Hematopoietic multipotent progenitor cell treated with erythropoietin and hydrocortisone succinate and interleukin-3 and kit ligand, for 4 days (in vitro differentiated cells): ENCODE results near the gene TTC34.
"Not testable (repeated sequence)": the region's sequence is repeated elsewhere in the genome, so short reads cannot be mapped to it uniquely, and the experiment has no call there.

Experiments used
- DNase-seq: peaks from one replicate; pipeline ENCODE4 v3.0.0-alpha.2; 2015

TTC34 gene

DNA sequence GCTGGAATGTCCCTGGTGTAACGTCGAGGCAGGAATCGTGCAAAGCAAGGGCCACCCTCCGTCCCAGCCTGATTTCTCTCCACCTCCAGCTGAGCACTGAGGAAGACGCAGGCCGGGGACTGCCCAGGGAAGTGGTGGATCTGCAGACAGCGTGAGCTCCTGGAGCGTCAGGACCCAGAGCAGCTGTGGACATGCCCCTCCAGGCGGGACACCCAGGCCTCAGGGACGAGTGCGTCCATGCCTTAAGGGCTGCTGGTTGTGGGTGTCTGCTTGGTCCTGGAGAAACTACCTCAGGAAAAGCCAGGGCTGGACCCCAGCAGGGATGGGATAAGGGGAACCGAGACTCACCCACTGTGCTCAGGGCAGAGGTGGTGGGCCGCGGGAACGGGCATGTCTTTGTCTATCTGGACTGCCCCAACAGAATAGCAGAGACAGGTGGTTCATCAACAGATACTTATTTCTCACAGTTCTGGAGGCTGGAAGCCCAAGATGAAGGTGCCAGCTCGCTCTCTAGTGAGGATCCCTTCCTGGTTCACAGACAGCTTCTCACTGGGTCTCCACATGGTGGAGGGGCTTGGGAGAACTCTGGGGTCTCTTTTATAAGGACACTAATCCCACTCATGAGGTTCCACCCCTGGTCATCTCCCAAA lies 162.9 kb downstream of the TTC34 start:
- DNase-seq: no peak

DNA sequence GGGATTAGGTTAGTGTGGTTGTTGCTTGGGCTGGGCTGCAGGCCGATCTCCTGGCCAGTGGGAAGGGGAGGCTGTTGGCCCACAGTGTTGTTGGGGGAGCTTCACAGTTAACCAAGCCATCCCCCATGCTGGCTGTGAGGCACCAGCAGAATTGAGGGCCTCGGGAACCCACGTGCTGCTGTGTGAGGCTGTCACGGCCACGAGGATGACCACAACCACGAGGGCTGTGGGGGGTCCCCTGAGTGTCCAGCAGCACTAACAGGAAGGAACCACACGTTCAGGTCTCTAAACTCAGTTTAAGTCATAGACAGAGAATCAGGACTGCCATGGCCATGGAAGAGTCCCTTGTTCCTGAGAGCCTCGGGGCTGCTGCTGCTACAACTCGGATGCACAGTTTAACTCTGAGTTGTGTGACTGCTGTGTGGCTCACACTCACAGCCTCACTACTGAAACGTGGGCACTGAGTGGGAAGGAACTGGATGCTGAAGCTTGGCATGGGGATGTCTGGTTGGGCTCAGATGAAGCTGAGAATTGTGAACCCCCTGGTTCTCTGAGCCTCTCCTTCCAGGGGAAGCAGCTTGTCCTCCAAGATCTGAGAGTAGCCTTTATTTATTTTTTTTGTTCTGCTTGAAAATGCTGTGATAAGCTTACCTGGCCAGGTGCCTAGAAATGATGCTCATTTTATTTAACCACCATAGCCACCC lies 163.9 kb downstream of the TTC34 start:
- DNase-seq: no peak

DNA sequence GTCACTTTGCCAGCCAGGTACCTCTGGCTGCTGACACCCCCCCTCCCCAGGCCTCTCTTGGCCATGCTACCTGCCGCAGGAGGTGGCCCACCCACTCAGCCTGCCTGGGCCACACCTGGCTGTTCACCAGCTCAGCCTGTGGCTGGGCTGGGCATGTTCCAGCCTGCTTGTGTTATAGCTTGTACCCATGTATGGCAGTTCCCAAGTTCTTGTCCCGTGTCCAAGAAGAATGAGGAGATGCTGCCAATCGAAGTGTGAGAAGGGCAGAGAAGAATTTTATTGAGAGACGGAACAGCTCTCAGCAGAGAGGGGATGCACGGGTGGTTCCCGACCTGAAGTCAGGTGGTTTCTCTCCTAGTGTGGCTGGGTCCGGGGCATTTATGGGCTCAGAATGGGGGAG lies 164.8 kb downstream of the TTC34 start:
- DNase-seq: no peak

DNA sequence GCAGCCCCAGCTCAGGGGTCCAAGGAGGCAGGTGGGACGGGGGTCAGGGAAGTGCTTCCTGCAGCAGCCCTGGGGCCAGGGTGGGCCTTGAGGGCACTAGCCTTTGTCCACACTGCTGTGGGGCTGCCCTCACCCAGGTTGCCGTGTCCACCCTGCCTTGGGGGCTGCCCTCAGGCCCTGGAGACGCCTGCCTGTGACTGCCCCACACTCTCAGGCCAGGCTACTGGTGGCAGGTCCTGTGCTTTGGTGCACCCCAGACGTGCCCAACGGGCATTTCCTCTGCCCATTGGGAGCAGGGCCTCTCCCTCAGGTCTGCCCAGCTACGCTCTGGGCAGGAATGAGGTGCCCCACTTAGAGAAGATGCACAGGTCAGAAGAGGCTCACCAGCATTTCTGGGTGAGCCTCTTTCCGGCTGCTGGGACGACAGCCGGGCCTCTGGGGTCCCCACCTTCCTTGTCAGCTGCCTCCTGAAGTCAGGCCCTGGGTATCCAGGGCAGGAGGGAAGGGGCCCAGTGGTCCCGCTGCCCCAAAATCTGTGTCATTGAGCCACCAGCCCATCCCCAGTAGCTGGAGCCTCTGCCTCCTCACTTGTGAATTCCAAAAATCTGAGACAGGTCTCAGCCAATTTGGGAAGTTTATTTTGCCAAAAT lies 166.0 kb downstream of the TTC34 start:
- no peak for DNase-seq

DNA sequence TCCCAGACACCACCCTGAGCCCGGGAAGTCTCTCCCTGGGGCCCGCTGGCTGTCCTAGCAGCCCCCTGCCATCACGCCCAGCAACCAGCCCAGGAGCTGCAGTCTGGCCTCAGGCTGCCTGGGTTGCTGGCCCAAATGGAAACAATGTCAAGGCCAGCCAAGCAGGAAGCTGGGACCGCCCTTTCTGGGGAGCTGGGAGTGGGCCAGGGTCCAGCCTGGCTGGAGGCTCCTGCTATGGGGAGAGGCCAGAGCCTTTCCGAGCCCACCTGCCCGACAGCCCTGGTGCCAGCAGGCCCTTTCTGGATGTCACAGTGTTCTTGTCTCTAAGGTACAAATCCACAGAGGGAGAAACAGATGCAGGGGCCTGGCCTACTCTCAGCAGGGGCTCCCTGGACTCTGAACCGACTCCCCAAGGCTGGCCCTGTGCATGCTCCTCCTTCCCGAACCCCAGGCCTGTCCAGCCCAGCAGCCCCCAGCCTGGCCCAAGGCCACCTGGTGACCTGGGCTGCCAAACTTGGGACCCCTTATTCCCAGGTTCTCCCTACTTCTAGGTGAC lies 167.5 kb downstream of the TTC34 start:
- DNase-seq: no peak

DNA sequence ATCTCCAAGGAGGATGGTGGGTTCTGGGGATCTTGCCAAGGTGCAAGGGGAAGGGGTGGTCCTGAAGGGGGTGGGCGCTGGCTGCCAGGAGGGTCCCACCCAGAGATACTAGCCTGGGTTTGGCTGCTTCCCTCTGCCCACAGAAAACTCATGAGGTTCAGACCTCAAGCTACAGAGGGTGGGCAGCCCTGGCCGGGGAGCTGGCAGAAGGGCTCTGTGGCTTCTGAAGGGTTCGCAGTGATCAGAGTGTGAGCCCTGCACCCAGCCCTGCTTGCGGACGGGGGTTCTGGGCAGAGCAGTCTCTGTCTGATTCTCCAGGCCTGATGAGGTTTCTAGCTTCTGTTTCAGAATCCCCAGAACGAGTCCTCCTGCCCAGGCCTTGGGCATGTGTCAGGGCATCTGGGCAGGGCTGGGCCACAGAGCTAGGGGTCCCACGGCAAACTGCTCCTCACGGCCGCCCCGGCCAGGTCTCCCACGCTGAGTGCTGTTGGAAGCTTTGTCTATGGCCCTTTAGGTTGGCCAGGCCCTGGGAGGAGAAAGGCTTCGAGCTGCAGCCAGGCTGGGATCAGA lies 168.0 kb downstream of the TTC34 start:
- no peak for DNase-seq

DNA sequence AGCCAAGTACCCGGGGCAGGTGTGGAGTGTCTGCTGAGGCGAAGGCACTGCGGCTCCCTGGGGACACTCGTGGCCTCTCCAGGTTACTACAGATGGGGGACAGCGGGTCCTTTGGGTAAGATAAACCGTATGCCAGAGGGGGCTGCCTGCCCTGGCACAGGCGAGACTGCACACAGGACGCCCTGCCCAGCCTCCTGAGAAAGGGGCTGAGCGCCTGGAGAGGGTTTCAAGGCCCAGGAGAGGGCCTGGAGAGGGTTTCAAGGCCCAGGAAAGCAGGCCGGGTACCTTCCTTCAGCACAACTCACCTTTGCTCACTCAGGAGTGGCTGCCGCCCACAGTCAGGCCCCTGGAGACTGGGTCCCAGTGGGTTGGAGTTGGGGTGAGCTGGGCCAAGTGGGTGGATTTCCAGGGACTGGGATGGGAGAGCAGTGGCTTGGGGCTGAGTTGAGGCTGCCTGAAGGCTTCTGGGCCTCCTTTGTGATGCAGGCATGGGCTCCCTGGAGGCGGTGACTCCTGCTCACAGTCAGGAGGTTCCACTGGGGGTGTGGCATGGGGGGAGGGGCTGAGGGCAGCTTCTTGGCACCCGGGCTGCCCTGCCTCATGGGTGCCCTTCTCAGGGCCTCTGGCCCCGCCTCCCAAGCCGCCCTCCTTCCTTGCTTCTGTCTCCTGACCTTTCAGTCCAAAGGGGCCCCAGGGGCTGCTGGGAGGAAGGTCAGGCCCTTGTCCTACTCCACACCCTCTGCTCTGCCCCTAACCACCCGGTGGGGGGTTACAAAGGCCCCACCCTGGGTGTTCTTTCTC lies 168.7 kb downstream of the TTC34 start, which contains the start of gene MMEL1:
TSS of gene MMEL1 (minus strand) at position 456 of the 801 bp plus-strand sequence. CDS start 3,532 bp downstream, outside the sequence.
- DNase-seq: no peak

DNA sequence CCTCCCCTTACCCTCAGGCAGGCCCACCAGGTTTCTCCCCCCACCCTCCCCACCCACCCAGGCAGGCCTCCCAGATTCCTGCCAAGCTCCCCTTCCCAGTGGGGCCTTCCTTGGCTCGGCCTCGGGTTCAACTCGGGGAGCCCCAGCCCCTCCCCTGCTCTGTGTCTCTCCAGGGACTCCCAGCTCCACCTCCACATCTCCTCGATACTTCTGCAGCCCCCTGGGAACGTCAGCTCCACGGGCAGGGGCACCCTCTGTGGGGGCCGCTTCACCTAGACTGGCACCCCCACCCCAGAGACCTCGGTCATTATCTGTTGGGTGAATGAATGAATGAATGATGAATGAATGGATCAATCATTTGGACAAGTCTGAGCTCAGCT lies 169.5 kb downstream of the TTC34 start:
- no peak for DNase-seq

DNA sequence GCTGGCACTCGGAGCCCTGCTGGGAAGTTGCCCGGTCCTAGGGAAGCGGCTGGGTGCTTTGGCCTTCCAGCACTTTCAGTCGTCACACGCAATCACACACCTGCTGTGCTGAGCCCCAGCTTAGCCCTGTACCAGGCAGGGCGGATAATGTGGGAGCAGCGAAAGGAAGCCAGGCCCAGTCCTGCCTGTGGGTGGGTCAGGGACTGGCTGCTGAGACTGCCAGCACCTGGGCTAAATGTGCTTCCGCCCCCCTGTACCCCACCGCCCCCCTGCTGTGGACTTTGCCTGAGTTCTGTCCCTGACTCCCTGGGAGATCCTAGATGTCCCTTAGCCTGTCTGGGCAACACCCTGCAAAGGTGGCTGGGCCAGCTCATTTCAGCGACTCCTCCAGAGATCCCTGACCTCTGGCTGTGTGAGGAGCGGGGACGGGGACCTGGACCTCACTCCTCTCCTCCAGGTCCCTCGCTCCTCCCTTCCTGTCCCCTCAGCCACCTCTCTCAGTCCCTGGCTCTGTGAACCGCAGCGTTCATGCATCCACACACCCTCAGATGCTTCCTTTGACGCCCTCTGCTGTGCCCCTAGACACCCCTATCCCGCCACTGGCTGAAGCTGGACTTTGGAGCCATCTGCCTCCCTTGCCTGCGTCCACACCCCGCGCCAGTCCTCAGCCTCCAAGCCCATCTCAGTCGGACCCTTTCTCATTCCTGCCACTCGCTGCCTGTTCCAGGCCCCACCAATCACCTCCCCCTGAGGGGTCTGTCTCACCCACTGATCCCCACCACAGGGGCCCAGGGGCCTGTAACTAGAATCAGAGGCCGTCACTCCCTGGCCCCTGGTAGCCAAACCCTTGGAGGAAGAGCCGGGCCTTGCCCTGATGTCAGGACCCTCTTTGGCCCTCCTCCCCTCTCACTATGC lies 170.1 kb downstream of the TTC34 start:
- no peak for DNase-seq

DNA sequence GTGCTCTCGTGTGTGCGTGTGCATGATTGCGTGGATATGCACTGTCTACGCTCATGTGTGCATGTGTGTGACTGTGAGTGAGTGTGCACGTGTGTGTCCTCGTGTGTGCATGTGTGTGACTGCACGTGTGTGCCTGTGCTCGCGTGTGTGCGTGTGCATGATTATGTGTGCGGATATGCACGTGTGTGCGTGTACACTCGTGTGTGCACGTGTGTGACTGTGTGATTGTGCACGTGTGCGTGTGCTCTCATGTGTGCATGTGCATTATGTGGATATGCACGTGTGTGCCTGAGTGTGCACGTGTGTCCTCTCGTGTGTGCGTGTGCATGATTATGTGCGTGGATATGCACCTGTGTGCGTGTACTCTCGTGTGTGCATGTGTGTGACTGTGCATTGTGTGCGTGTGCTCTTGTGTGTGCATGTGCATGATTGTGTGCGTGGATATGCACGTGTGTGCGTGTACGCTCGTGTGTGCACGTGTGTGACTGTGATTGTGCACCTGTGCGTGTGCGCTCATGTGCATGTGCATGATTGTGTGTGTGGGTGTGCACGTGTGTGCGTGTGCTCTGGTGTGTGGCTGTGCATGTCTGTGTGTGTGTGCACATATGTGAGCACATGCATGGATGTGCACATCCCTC lies 170.9 kb downstream of the TTC34 start:
- DNase-seq: no peak

DNA sequence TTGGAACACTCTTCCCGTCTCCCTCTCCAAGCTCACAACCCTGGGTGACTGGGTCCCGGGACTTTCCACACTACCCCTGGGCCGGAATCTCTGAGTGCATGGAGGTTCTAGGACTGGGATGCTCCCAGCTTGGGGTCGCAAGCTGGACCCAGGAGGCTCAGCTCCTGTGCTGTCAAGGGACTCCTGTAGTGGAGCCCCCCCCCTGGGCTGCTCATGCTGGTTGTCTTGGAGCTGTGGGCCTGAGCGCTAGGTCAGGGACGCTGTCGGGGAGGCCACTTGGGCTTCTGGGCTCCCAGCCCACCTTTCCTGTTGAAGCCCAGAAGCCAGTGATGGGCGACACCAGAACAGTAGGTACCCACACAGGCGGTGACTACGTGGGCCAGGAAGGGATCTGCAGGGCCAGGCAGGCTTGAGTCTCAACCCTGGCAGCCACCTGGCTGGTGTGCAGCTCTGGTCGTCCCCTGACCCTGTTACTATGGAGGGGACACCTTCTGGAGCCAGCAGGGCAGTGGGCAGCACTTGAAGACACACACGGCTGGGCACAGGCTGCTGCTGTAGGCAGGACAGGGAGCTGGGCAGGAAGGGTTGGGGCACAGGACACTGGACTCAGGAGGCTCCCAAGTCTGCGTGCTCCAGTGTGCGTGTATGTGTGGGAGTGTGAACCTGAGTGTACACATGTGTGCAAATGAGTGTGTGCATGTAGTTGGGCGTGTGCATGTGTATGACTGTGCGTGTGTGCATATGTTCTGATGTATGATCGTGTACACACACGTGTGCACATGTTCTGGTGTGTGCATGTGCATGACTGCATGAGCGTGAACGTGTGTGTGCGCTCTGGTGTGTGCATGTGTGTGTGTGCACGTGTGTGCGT lies 171.6 kb downstream of the TTC34 start:
- DNase-seq: no peak

DNA sequence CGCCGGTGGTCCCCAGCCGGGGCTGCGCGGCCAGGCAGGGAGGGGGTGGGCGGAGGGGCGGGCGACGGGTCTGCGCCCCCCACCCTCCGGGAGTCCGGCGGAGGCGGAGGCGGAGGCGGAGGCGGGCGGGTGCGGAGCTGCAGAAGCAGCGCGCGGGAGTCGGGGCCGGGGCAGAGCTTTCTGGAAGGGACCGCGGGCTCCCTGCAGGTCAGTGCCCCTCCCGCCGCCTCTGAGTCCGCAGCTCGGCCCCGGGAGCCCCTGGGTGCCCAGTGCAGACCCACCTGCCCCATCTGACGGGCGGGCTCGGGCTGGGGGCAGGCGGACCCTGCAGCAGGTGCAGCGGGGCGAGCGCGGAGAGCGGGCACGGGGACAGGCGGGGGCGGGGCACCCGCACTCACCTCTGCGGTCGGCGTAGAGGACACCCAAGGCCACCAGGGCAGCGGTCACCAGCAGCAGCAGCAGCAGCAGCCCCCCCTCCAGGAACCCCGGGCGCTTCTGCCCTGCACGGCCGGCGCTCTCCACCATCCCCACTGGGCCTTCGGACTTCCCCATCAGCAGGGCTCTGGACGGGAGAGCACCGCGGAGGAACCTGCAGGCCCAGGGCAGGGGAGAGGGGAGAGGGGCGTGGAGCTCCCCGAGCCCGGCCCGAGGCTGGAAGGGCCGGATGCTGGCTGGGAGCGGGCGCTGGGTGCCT lies 172.4 kb downstream of the TTC34 start:
- DNase-seq: no peak

DNA sequence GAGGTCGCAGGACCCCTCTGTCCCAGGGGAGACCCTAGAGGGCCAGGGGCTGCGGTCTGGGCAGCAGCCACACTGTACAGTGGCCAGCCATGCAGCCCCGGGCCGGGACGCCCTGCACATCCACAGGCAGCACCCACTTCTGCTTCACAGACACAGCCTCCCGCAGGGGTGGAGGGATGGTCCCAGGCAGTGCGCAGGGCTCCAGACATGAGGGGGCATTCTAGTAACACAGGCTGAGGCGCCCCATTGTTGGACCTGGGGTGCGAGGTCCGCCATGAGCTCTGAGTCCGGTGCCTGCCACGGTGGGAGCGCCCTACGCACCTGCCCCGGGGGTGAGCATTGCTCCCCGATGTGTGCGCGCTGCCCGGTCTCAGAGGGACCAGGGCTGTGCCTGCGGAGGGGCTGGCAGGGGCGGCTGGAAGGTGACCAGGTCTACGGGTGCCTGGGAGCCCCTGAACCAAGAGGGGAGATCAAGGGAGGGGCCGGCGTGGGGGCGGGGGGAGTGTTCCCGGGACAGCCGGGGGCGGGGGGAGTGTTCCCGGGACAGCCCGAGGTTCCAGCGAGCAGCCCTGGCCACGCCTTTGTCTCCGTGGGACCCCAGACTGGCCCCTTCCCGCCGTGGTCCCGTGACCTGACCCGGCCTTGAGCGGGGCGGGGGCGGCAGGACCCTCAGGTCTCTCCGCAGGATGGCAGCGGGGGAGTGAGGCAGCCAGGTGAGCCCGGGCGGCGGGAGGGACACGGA lies 173.1 kb downstream of the TTC34 start:
- no peak for DNase-seq

DNA sequence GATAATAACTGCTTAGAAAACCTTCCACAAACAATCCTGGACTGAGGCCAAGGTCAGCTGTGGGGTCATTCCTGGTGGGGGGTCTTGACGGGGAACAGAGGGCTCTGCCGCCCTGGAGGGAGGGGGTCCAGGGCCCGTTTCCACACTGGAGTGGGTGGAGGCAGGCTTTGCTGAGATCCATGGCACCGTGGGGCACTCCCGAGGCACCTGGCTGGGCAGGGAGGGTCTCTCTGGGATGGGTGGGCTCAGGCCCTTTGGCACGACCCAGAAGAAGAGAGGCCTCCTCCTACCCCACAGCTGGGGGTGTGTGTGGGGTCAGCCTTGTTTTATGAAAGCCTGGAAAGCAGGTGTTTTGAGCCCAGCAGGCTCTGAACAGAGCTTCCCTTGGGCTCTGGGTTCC lies 173.7 kb downstream of the TTC34 start:
- DNase-seq: no peak

DNA sequence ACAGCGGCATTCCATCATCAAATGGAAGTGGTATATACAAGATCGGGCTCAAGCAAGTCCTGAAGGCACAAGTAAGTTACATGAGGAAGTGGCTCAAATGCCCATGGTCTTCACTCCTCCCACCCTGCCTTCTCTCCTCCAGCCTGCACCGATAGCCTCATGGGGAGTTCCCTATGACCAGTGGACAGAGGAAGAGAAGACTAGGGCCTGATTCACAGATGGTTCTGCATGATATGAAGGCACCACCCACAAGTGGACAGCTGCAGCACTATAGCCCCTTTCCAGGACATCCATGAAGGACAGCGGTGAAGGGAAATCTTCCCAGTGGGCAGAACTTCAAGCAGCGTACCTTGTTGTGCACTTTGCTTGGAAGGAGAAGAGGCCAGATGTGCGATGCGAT lies 175.7 kb downstream of the TTC34 start:
- DNase-seq: not testable (repeated sequence)

DNA sequence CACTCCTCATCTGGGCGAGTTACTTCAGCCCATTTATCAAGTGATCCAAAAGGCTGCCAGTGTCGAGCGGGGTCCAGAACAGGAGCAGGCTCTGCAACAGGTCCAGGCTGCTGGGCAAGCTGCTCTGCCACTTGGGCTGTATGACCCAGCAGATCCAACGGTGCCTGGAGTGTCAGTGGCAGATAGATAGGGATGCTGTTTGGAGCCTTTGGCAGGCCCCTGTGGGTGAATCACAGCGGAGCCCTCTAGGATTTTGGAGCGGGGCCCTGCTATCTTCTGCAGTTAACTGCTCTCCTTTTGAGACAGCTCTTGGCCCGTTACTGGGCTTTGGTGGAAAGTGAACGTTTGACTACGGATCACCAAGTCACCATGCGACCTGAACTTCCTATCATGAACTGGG lies 176.2 kb downstream of the TTC34 start:
- DNase-seq: no peak

DNA sequence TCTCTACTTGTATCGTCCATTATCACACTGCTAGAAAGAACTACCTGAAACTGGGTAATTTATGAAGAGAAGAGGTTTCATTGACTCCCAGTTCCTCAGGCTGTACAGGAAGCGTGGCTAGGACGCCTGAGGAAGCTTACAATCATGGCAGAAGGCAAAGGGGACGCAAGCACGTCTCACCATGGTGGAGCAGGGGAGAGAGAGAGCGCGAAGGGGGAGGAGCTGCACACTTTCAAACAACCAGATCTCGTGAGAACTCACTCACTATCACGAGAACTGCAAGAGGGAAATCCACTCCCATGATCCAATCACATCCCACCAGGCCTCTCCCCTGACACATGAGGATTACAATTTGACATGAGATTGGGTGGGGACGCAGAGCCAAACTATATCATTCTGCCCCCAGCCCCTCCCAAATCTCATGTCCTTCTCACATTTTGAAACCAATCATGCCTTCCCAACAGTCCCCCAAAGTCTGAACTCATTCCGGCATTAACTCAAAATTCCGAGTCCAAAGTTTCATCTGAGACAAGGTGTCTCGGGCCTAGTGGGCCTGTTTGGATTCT lies 176.7 kb downstream of the TTC34 start:
- DNase-seq: no peak
